ENCODE results near the gene YIF1A.

GRCh38 chr11:66258473-66258893 is 30.5 kb downstream of the YIF1A start:
- no peak for TF ChIP-seq EZH2phosphoT487 (IDR thresholded peaks at IDR 0.05; ENCODE audit: low read depth, severe bottlenecking, unreplicated experiment)
- TF ChIP-seq CTCF (IDR thresholded peaks at IDR 0.05; ENCODE audit: poor library complexity) = no peak

Data from hepatocyte (in vitro differentiated cells).